Neural progenitor cell (in vitro differentiated cells): ENCODE results near the gene ZNRF1.

ENCODE experiments used
- CTCF ChIP-seq: fragments of 200-600 bp; sonication (generic); IDR thresholded peaks from 2 replicates; pipeline ENCODE4 v1.5.1; 2017; ENCODE audit warnings: antibody characterized with exemption, mild to moderate bottlenecking
- EZH2 ChIP-seq: fragments of 200-600 bp; sonication (generic); IDR thresholded peaks from 2 replicates; pipeline ENCODE4 v1.6.1; 2017; ENCODE audit warnings: antibody characterized with exemption, mild to moderate bottlenecking, moderate library complexity
- EZH2phosphoT487 ChIP-seq: fragments of 200-600 bp; sonication (generic); IDR thresholded peaks from 2 replicates; pipeline ENCODE4 v1.6.1; 2017; ENCODE audit warnings: antibody characterized with exemption

GRCh38 chr16:75019586-75019985 is 20.8 kb downstream of the ZNRF1 start:
- TF ChIP-seq CTCF = no peak
- no peak for TF ChIP-seq EZH2
- no peak for TF ChIP-seq EZH2phosphoT487
